K562 (cell line): ENCODE data around the gene LRRC4C. TPM values are rescaled to one million over a fixed set of nuclear protein-coding genes. Genes with fewer than 3 reads are reported as not detected.

Experiments used
- ATAC-seq: fragments of 200-7000 bp; cut with Tn5 transposase; 3 replicates; pipeline ENCODE4 v1.9.1; 2020; ENCODE audit warnings: moderate library complexity
- BruUV-seq: library from RNA; stranded (reverse); fragments of 400-500 nt; replicated peaks from 2 replicates; lab custom pipeline; 2021; lab: Mats Ljungman, UMichigan
- CTCF ChIA-PET: fragments of 300-600 bp; formaldehyde crosslinking; extraction: SDS; loops from one replicate; lab custom pipeline; 2021; ENCODE audit warnings: low intra/inter-chr PET ratio; lab: Yijun Ruan, JAX
- POLR2A ChIA-PET: fragments of 300-600, 350-650 bp; sonication (Branson Sonifier 250); formaldehyde crosslinking; extraction: SDS; loops from one replicate; lab custom pipeline; 2021; ENCODE audit warnings: antibody characterized with exemption, inconsistent platforms; lab: Yijun Ruan, JAX
- DNase-seq, 4 experiments: peaks; one replicate each; pipeline versions ENCODE4 v3.0.0 to v3.0.0-alpha.2; 2011 to 2018; ENCODE audit warnings: low spot score in 3 of 4, mixed read lengths in 3 of 4; ENCODE audit errors: extremely low read depth in 1 of 4
- FAIRE-seq: peaks from 2 replicates; lab custom pipeline; 2011; peaks lifted over from hg19 to GRCh38; lab: Jason Lieb, UNC
- H2AFZ ChIP-seq: 2 replicates; pipeline ENCODE4 v1.6.0; 2011; ENCODE audit warnings: low read depth, low read length, control low read depth, inconsistent platforms
- H3K27ac ChIP-seq: fragments of 200-600 bp; 3 replicates; pipeline ENCODE4 v1.8.0; 2011; ENCODE audit warnings: low read depth, mild to moderate bottlenecking, control low read depth, inconsistent platforms, low read length, moderate library complexity, mixed read lengths; ENCODE audit errors: extremely low read depth
- H3K27me3 ChIP-seq, 2 experiments: fragments of 300-600 bp in 1 of 2; 2 replicates in 1 of 2; 3 replicates in 1 of 2; pipeline versions ENCODE4 v1.6.0 to v1.8.0; 2011; ENCODE audit warnings: inconsistent platforms in 2 of 2, low read length in 2 of 2, mild to moderate bottlenecking in 1 of 2, mixed read lengths in 1 of 2, moderate library complexity in 1 of 2; ENCODE audit not compliant: control insufficient read depth in 2 of 2, insufficient read depth in 2 of 2
- H3K36me3 ChIP-seq: fragments of 300-600 bp; 3 replicates; pipeline ENCODE4 v1.8.0; 2011; ENCODE audit warnings: mild to moderate bottlenecking, low read length, inconsistent platforms; ENCODE audit not compliant: control insufficient read depth, insufficient read depth
- H3K4me1 ChIP-seq, 2 experiments: fragments of 200-600 bp in 1 of 2; replicated peaks in 1 of 2; 2 replicates in 1 of 2; 3 replicates in 1 of 2; pipeline versions ENCODE4 v1.5.1 to v1.8.0; 2011; ENCODE audit warnings: inconsistent platforms in 2 of 2, low read length in 2 of 2, mild to moderate bottlenecking in 1 of 2, mixed read lengths in 1 of 2, moderate library complexity in 1 of 2; ENCODE audit not compliant: control insufficient read depth in 2 of 2, insufficient read depth in 2 of 2
- H3K4me2 ChIP-seq: 2 replicates; pipeline ENCODE4 v1.6.1; 2011; ENCODE audit warnings: low read length, control low read depth, inconsistent platforms, mixed read lengths; ENCODE audit not compliant: insufficient read depth
- H3K4me3 ChIP-seq: fragments of 200-600 bp; sonication (generic), shearing (Covaris generic); 2 replicates; pipeline ENCODE4 v1.5.1; 2016; ENCODE audit warnings: control low read depth, inconsistent platforms
- H3K79me2 ChIP-seq: fragments of 200-600 bp; 3 replicates; pipeline ENCODE4 v1.8.0; 2011; ENCODE audit warnings: low read length, inconsistent platforms; ENCODE audit not compliant: control insufficient read depth, insufficient read depth
- H3K9ac ChIP-seq, 2 experiments: 2 replicates each; pipeline versions ENCODE4 v1.6.0 to v1.6.1; 2011; ENCODE audit warnings: low read depth in 2 of 2, low read length in 2 of 2, control low read depth in 1 of 2, inconsistent platforms in 1 of 2, mild to moderate bottlenecking in 1 of 2, mixed read lengths in 1 of 2; ENCODE audit not compliant: insufficient read depth in 1 of 2
- H3K9me1 ChIP-seq: one replicate; pipeline ENCODE4 v1.6.0; 2011; ENCODE audit warnings: inconsistent platforms, mild to moderate bottlenecking, low read length, moderate library complexity; ENCODE audit not compliant: control insufficient read depth, insufficient read depth
- H3K9me3 ChIP-seq: replicated peaks from 2 replicates; pipeline ENCODE4 v1.5.1; 2011; ENCODE audit warnings: low read depth, low read length, inconsistent platforms; ENCODE audit not compliant: control insufficient read depth, insufficient read depth
- H4K20me1 ChIP-seq: replicated peaks from 2 replicates; pipeline ENCODE4 v1.6.1; 2011; ENCODE audit warnings: low read length, inconsistent platforms, mixed read lengths; ENCODE audit not compliant: control insufficient read depth, insufficient read depth
- ARNT ChIP-seq, 2 experiments: fragments of 450-650 bp; IDR thresholded peaks; 2 replicates each; pipeline ENCODE4 v1.6.1; 2016; ENCODE audit warnings: mild to moderate bottlenecking in 1 of 2
- HMBOX1 ChIP-seq: sonication (generic); IDR thresholded peaks from 2 replicates; pipeline ENCODE4 v1.6.1; 2016
- KLF1 ChIP-seq: fragments of 450-650 bp; IDR thresholded peaks from 2 replicates; pipeline ENCODE4 v1.6.1; 2016; ENCODE audit warnings: missing genetic modification characterization, missing compliant biosample characterization
- KLF13 ChIP-seq: fragments of 450-650 bp; IDR thresholded peaks from 2 replicates; pipeline ENCODE4 v1.6.1; 2016; ENCODE audit warnings: missing genetic modification characterization, low read depth, mild to moderate bottlenecking, missing compliant biosample characterization, moderate library complexity, borderline replicate concordance
- SP1 ChIP-seq: sonication (generic); formaldehyde crosslinking; IDR thresholded peaks from 2 replicates; pipeline ENCODE4 v1.8.1; 2022; ENCODE audit warnings: mild to moderate bottlenecking, missing genetic modification reagents
- XRCC4 ChIP-seq: IDR thresholded peaks from one replicate; pipeline ENCODE4 v1.6.1; 2011; ENCODE audit not compliant: insufficient read depth, insufficient read length; ENCODE audit errors: extremely low read depth
- ZNF408 ChIP-seq: fragments of 250-450 bp; sonication (Bioruptor Pico); IDR thresholded peaks from 2 replicates; pipeline ENCODE4 v1.4.0; 2020; ENCODE audit warnings: low read depth, mild to moderate bottlenecking, moderate library complexity
- WGBS: fragments of 100-300 bp; shearing (Covaris generic); methylation state at CpG from one replicate; pipeline ENCODE4 v1.1.6; 2016; ENCODE audit warnings: low coverage, mixed read lengths; ENCODE audit not compliant: insufficient coverage; ENCODE audit errors: missing lambda C conversion rate; 5-methylcytosine and 5-hydroxymethylcytosine counted together
- in situ Hi-C: fragments of 300-500 bp; cut with MboI; formaldehyde crosslinking; loops from 4 replicates; pipeline ENCODE4 v1.15.0; 2018; ENCODE audit warnings: inconsistent platforms, mixed read lengths
- intact Hi-C: fragments of 100-400 bp; cut with micrococcal nuclease; formaldehyde crosslinking; loops from 2 replicates; pipeline ENCODE4 v1.14.2; 2022
- polyA plus RNA-seq, 8 experiments: library from polyadenylated mRNA; depleted of rRNA in 4 of 8; stranded (reverse) in 5 of 8; unstranded in 3 of 8; fragments of >200 nt; fragmentation: Nextera tagmentation in 2 of 8; fragmentation: Illumina TruSeq in 1 of 8; extraction: Ambion mirVana in 2 of 8; extraction: Trizol in 1 of 8; gene quantifications; 2 replicates each; pipeline versions ENCODE4 v1.2.1 to v1.2.3, GENCODE V29; 2011 to 2014; ENCODE audit warnings: inconsistent platforms in 1 of 8, missing spikeins in 1 of 8
- total RNA-seq, 7 experiments: library from RNA; depleted of rRNA in 6 of 7; stranded (reverse); fragments of >200 nt in 6 of 7; fragmentation: Illumina TruSeq in 2 of 7; extraction: Trizol in 2 of 7; gene quantifications; 2 replicates each; pipeline versions ENCODE4 v1.2.1 to v1.2.3, GENCODE V29; 2011 to 2021; ENCODE audit warnings: low replicate concordance in 1 of 7
- TF ChIP-seq, protein P1 (sequence below), 2 experiments: fragments of 450-650 bp in 1 of 2; sonication (generic) in 1 of 2; formaldehyde crosslinking in 1 of 2; IDR thresholded peaks; 2 replicates each; pipeline versions ENCODE4 v1.7.1 to v1.9.0; 2016 to 2022; ENCODE audit warnings: inconsistent platforms in 1 of 2, mild to moderate bottlenecking in 1 of 2, missing genetic modification reagents in 1 of 2

The LRRC4C gene
- total and polyA plus RNA-seq, 9 of the 15 experiments (the other 6 are each of a cell fraction or from before 2014, with no cell fraction given), result not detected

GRCh38 chr11:40228662-40229061, 1230.8 kb downstream of the LRRC4C start:
- POLR2A ChIA-PET, result no interaction called here
- no peaks in the 10 kb centered on the region for H3K9me1 ChIP-seq
- TF ChIP-seq, protein P1, sequence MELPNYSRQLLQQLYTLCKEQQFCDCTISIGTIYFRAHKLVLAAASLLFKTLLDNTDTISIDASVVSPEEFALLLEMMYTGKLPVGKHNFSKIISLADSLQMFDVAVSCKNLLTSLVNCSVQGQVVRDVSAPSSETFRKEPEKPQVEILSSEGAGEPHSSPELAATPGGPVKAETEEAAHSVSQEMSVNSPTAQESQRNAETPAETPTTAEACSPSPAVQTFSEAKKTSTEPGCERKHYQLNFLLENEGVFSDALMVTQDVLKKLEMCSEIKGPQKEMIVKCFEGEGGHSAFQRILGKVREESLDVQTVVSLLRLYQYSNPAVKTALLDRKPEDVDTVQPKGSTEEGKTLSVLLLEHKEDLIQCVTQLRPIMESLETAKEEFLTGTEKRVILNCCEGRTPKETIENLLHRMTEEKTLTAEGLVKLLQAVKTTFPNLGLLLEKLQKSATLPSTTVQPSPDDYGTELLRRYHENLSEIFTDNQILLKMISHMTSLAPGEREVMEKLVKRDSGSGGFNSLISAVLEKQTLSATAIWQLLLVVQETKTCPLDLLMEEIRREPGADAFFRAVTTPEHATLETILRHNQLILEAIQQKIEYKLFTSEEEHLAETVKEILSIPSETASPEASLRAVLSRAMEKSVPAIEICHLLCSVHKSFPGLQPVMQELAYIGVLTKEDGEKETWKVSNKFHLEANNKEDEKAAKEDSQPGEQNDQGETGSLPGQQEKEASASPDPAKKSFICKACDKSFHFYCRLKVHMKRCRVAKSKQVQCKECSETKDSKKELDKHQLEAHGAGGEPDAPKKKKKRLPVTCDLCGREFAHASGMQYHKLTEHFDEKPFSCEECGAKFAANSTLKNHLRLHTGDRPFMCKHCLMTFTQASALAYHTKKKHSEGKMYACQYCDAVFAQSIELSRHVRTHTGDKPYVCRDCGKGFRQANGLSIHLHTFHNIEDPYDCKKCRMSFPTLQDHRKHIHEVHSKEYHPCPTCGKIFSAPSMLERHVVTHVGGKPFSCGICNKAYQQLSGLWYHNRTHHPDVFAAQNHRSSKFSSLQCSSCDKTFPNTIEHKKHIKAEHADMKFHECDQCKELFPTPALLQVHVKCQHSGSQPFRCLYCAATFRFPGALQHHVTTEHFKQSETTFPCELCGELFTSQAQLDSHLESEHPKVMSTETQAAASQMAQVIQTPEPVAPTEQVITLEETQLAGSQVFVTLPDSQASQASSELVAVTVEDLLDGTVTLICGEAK (IDR thresholded peaks at IDR 0.05), result no peak
- TF ChIP-seq, protein P1 (CRISPR knock-in tag; IDR thresholded peaks at IDR 0.05), result no peak
- no peak for TF ChIP-seq HMBOX1
- no peak for TF ChIP-seq KLF1
- no peak for TF ChIP-seq ZNF408 (CRISPR knock-in tag)
- TF ChIP-seq SP1 (CRISPR knock-in tag), result no peak
- no peak for TF ChIP-seq XRCC4
- no peak for TF ChIP-seq ARNT (IDR thresholded peaks at IDR 0.05)
- TF ChIP-seq KLF13 (tag), result no peak

More at GRCh38 chr11:40228662-40229061, 1230.8 kb downstream of the LRRC4C start:
- H3K4me3 ChIP-seq, result no peak overlapping the region
- no peaks in the 10 kb centered on the region for H3K4me1 ChIP-seq
- H3K9me3 ChIP-seq, result no peaks in the 10 kb centered on the region
- H3K4me2 ChIP-seq, result no peak overlapping the region
- no peaks in the 10 kb centered on the region for H3K27me3 ChIP-seq
- H3K9ac ChIP-seq, result no peak overlapping the region
- intact Hi-C loops, result no loop called here
- H2AFZ ChIP-seq, result no peak overlapping the region
- FAIRE-seq (no peak), DNase-seq (no peak), ATAC-seq (no peak)
- no peak overlapping the region for H3K27ac ChIP-seq
- H3K79me2 ChIP-seq, result no peaks in the 10 kb centered on the region
- no TSS peak for BruUV-seq
- 6% methylated on average over 3 of the region's 3 CpGs for WGBS
- no peaks in the 10 kb centered on the region for H4K20me1 ChIP-seq
- no peaks in the 10 kb centered on the region for H3K36me3 ChIP-seq
- in situ Hi-C loops, result no loop called here
- CTCF ChIA-PET, result no interaction called here
